ENCODE data around the gene SEMA6C.
A peak's percentile ranks its signal among the peaks of the same experiment; 100 is the strongest.
"Not testable (repeated sequence)": the region's sequence is repeated elsewhere in the genome, so short reads cannot be mapped to it uniquely, and the experiment has no call there.

Gene SEMA6C, protein sequence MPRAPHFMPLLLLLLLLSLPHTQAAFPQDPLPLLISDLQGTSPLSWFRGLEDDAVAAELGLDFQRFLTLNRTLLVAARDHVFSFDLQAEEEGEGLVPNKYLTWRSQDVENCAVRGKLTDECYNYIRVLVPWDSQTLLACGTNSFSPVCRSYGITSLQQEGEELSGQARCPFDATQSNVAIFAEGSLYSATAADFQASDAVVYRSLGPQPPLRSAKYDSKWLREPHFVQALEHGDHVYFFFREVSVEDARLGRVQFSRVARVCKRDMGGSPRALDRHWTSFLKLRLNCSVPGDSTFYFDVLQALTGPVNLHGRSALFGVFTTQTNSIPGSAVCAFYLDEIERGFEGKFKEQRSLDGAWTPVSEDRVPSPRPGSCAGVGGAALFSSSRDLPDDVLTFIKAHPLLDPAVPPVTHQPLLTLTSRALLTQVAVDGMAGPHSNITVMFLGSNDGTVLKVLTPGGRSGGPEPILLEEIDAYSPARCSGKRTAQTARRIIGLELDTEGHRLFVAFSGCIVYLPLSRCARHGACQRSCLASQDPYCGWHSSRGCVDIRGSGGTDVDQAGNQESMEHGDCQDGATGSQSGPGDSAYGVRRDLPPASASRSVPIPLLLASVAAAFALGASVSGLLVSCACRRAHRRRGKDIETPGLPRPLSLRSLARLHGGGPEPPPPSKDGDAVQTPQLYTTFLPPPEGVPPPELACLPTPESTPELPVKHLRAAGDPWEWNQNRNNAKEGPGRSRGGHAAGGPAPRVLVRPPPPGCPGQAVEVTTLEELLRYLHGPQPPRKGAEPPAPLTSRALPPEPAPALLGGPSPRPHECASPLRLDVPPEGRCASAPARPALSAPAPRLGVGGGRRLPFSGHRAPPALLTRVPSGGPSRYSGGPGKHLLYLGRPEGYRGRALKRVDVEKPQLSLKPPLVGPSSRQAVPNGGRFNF

DNA sequence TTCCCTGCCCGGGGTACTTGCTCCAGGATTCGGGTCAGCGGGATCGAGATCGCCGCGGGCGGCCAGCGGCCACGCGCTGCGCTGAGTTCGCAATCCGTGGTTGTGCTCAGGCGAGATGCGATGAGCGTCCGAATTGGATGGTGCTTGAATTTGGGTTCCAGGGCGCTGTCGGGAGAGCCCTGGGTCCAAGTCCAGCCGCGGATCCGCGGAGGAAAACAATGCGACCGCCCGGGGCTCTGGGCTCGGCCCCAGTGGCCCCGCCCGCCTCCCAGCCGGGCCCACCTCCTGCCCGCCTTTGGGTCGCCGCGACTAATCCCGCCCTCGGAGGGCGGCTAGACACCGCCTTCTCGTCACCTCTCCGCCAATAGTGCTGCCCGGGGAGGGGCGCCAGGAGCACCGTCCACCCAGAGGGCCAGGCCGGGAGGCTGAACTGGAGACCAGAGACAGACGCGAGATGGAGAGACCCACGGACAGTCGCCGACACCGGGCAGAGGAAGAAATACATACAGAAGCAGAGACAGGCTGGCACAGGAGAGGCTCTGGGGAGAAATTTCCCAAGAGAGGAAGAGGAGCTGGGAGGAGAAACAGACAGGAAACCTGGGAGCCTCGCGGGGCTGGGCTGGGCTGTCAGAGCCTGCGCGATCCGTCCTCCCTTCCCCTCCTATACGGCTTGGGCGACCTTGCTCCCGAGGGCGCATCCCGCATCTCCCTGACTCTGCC is at the start of gene SEMA6C:
Gene SEMA6C, minus strand, starts transcription at position 220 of the 720 bp plus-strand sequence. CDS start 4,010 bp downstream, outside the sequence.
- peak; percentile 93 for DNase-seq

DNA sequence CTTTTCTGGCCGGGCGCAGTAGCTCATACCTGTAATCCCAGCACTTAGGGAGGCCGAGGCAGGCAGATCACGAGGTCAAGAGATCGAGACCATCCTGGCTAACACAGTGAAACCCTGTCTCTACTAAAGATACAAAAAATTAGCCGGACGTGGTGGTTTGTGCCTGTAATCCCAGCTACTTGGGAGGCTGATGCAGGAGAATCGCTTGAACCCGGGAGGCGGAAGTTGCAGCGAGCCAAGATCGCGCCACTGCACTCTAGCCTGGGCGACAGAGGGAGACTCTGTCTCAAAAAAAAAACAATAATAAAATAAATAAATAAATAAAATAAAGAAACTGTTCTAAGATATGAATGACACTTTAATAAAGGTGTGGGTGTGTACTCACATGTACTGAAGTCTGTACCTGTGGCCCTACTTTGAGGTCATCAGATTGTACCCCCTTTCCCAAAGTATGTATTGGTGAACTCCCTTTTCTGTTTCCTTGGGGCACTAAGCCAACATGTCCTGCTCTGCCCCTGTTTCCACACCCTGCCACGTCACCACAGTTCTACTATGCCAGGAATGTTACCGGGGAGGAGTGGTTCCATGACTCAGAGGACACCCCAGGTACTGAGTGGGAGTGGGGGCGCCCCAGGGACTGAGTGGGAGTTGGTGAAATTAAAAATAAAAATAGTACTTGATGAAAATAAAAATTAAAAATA is 48.6 kb upstream of the SEMA6C start:
- DNase-seq: not testable (repeated sequence)

DNA sequence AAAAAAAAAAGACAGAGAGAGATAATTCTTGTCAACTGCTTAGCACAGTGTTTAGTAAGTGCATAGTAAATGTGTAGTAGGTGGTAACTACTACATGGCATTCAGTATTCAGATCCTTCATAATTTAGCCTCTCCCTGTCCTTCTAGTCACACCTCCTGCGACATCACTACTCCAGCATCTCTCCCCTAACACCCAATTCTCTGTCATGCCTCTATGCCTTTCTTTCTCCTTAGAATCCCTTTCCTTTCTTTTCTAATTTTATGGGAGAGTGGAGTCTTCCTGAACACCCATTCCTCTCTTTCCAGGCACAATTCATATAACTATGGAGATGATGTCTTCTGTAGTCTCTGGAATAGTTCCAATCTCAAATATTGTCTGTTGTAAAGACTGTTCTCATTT is 47.4 kb upstream of the SEMA6C start:
- DNase-seq: no peak

DNA sequence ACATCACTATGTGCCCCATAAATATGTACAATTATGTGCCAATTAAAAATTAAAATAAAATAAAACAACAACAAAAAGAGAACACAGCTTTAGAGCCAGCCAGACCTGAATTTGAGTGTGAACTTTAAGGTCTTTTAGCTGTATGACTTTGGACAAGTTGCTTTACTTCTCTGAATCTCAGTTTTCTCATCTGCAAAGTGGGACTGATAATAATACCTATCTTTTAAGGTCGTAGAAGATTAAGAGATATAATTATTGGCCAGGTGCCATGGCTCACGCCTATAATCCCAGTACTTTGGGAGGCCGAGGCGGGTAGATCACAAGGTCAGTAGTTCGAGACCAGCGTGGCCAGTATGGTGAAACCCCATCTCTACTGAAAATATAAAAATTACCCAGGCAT is 46.9 kb upstream of the SEMA6C start:
- DNase-seq: no peak

DNA sequence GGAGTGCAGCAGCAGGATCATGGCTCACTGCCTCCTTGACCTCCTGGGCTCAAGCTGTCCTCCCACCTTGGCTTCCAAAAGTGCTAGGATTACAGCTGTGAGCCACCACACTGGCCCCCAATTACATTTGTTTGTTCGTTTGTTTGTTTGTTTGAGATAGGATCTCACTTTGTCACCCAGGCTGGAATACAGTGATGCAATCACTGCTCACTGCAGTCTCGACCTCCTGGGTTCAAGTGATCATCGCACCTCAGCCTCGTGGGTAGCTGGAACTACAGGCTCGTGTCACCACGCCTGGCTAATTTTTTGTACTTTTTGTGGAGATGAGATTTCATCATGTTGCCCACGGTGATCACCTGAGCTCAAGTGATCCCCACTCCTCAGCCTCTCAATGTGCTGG is 45.6 kb upstream of the SEMA6C start:
- DNase-seq: no peak

- DNase-seq: peak; percentile 96
Observed at GRCh38 chr1:151189637-151190445, 43.4 kb upstream of the SEMA6C start, which contains the start of gene VPS72. TSS of gene VPS72 (minus strand) at chr1:151190197. CDS start at chr1:151190121, 76 bp downstream.

DNA sequence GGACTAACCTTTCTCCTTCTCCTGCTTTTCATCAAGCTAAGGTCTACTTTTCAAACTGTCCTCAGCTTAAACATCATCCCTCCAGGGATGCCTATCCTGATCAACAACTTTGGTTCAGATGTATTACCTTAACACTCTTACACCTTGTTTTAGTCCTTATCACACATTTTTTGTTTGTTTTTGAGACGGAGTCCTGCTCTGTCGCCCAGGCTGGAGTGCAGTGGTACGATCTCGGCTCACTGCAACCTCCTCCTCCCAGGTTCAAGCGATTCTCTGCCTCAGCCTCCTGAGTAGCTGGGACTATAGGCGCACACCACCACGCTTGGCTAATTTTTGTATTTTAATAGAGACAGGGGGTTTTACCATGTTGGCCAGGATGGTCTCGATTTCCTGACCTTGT is 42.2 kb upstream of the SEMA6C start:
- not testable (repeated sequence) for DNase-seq

GRCh38 chr1:151187205-151187604 is 40.8 kb upstream of the SEMA6C start:
- DNase-seq: no peak

DNA sequence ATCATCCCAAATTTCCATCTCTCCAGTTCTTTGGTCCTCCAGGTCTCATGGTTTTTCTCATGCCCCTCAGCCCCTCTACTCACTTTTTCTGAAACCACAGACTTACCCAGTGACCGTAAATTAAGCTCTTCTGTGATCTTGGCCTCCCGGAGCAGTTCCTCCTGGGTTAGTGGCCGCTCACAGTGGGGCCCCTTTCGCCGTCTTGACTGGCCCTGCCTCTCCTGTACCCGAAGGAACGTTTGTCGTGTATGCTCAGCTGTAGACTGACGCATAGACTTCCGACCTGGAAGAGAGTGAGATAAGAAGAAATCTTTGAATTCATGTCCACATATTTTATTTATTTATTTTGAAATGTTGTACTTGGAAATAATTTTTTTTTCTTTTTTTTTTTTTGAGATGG is 37.8 kb upstream of the SEMA6C start:
- DNase-seq: no peak

DNA sequence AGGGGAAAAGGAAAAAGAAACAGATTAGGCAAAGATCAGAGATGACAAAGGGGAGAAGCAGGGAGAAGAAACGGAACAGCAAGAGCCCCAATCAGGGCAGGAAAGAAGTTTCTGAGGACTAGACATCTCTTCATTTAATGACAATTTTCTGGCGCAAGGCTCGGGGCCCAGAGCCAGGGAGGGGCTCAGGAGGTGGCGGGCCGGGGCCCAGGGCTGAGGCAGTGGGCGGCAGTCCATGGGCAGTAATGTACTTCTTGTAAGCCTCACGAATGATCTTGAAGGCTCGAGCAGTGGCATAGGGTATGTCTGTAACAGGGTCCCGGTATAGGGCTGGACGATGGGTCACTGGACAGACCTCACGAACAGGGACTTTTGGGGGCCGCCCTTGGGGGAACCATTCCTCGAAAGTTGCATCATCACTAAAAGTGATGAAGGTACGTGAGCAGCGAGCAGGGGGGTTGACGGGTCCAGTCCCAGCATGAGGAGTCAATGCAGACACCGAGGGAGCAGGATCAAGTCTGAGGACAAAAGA is 30.1 kb upstream of the SEMA6C start:
- DNase-seq: no peak

GRCh38 chr1:151175863-151176262 is 29.4 kb upstream of the SEMA6C start, which contains the start of gene TMOD4:
TSS of gene TMOD4 (minus strand) at chr1:151175981. CDS start at chr1:151174875, 1,106 bp downstream.
- no peak for DNase-seq

DNA sequence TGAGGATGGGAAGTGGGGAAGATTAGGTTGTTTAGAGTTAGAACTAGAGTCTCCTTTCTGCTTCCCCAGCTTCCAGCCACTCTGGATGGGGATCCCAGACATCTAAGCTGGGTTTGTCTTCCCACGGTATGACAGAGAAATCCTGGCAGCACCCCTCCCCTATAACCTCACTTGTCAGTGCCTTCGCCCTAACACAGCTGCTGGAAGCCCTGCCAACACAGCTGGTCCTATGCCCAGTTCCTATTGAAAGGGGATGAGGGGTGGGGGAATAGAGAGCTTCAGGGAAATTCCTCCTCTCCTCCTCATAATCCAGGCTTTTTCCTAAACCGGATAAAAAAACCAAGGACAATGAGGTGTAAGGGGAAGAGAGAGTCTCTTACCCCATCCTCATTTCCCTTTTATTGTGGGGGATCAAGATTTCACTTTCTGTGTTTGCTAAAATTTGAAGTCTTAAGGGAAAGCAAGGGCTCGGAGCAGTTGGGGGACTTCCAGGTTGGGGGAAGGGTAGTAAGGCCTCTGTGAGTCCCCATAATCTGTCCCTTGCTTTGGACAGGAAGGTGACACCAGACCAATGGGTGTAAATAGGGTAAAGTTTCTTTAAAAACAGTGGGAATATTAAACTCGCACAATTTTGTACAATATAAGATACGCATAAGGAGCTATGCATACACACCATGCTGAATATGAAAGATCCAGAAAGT is 28.8 kb upstream of the SEMA6C start:
- DNase-seq: no peak

GRCh38 chr1:151171190-151171589 is 24.8 kb upstream of the SEMA6C start:
- no peak for DNase-seq

DNA sequence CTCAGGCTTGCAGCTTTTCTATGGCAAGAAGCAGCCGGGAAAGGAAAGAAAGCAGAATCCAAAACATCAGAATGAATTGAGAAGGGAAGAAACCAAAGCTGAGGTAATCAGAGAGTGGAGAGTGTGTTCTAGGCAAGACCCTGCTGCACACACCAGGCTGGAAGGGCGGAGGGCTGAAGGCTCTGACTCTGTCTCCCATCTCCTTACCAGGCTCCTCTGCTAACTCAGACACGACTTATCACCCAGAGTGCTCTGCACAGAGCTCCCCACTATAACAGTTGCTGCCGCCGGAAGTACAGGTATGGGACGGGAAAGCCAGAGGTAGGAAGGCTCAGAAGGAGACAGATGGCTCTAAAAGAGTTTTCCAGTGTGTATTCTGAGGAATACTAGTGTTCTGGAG is 20.7 kb upstream of the SEMA6C start:
- DNase-seq: no peak

DNA sequence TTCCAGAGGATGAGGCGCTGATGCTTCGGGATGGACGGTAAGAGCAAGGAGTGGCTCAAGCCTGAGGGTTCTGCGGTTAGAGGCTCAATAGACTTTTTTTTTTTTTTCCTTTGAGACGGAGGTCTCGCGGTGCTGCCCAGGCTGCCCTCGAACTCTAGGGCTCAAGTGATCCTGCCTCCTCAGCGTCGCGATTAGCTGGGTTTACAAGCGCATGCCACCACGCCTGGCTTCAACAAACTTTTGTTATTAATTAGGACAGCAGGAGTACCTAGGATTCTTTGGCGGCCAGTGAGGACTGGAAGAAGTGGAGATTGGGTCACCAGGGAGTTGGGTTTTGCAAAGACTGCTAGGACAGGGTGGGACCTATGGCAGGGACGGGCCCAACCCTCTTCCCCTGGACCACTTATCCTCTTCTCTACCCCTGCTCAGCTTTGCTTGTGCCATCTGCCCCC is 20.1 kb upstream of the SEMA6C start:
- peak; percentile 37 for DNase-seq

DNA sequence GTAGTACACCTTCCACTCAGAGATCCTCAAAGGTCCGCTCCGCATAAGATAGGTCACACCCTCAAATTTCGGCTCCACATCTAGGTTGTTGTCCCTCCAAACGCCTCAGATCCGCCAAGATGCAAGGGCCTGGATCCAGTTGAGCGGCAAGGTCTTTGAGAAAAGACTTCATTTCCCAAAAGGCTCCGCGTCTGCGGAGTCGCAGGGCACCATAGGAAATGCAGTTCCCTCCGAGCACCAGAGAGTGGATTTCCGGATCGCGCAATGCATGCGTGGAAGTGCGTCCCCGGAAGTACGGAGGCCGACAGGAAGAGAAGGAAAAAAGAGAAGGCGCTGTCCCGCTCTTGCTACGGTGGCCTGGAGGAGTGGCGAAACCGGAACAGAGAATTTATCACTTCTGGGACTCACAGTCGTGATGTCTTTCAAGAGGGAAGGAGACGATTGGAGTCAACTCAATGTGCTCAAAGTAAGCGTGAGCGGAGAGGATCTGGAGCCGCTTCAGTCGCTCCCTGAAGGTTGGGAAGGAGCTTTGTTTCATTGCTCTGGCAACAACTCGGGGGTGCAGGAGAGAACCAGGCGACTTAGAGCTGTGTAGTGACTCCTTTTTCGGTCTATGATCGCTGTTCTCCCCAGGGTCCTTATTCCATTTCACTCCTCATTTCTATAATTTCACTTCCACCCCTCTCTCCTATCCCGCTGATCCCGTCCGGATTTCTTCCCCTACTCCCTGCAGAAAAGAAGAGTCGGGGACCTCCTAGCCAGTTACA is 19.5 kb upstream of the SEMA6C start, which contains the start of the genes LYSMD1 and SCNM1:
Gene LYSMD1, minus strand, starts transcription at position 165 of the 767 bp plus-strand sequence. CDS start 644 bp downstream, outside the sequence.
Gene SCNM1, plus strand, starts transcription at position 407 of the 767 bp plus-strand sequence. Its CDS starts 9 bp downstream, at position 416.
- DNase-seq: peak; percentile 100

- no peak for DNase-seq
Observed at GRCh38 chr1:151165281-151165737, 18.9 kb upstream of the SEMA6C start.

DNA sequence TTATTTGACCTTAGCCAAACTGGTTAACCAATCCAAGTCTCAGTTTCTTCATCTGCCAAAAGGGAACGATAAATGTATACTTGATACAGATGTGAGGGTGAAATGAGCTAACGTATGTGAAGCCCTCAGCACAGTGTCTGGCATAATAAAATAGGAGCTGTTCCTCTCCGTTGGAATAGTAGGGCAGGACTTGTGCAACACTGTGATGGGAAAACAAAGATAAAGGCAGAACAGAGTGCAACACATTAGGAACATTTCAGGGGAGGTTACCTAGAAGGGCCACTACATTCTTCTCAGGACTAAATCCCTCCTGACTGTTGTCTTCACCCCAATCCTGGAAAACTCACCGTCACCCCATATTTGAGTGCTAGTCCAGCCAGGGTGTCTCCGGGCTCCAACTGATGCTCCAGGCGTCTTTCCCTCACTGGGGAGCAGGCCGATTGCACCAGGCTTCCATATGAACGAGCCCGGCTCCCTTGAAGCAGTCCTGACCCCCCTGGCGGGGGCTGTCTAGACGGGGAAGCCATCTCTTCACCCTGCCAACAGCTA is 18.4 kb upstream of the SEMA6C start:
- no peak for DNase-seq

DNA sequence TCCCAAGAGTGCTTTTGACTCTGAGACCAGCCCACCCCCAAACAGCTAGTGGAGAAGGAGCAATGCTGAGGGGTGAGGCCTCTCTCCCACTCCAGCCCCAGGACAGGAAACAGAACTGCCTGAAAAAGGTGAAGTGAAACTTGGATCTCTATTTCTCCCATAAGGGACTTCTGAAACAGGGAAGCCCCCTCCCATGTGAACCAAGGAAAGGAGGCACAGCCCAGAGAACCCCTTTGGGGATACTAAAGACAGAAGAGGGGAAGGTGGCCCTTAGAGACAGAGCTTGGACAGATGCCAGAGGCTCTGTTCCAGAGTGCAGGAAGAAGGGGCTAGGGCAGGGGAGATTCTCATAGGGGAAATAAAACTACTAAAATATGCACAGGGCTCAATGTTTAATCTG is 12.9 kb upstream of the SEMA6C start:
- DNase-seq: peak; percentile 35

Data from RPMI8226 (cell line).